UCSD-AML1 (cell line): ENCODE data around the gene ETV5.
"Not testable (repeated sequence)": the region's sequence is repeated elsewhere in the genome, so short reads cannot be mapped to it uniquely, and the experiment has no call there.

ENCODE experiments used
- DNase-seq: peaks from one replicate; lab custom pipeline; 2025; ENCODE audit not compliant: unreplicated experiment; lab: John Stamatoyannopoulos, UW

ETV5 gene

GRCh38 chr3:186025993-186026392, 82.9 kb downstream of the ETV5 start:
- not testable (repeated sequence) for DNase-seq

GRCh38 chr3:186025161-186025560, 83.7 kb downstream of the ETV5 start:
- no peak for DNase-seq

GRCh38 chr3:186024210-186024609, 84.7 kb downstream of the ETV5 start:
- no peak for DNase-seq

GRCh38 chr3:186022931-186023330, 86.0 kb downstream of the ETV5 start:
- DNase-seq = no peak

- no peak for DNase-seq
Observed at GRCh38 chr3:186021673-186022362, 87.1 kb downstream of the ETV5 start.

- not testable (repeated sequence) for DNase-seq
Observed at GRCh38 chr3:186021250-186021649, 87.6 kb downstream of the ETV5 start.

- DNase-seq = not testable (repeated sequence)
Observed at GRCh38 chr3:186019288-186019687, 89.6 kb downstream of the ETV5 start.

- no peak for DNase-seq
Observed at GRCh38 chr3:186014866-186015265, 94.0 kb downstream of the ETV5 start.

GRCh38 chr3:186013312-186013711, 95.6 kb downstream of the ETV5 start:
- no peak for DNase-seq

GRCh38 chr3:186012137-186012536, 96.8 kb downstream of the ETV5 start:
- no peak for DNase-seq

GRCh38 chr3:186004671-186005070, 104.2 kb downstream of the ETV5 start:
- DNase-seq = no peak

GRCh38 chr3:186004209-186004608, 104.7 kb downstream of the ETV5 start:
- DNase-seq = no peak

GRCh38 chr3:186003610-186004009, 105.3 kb downstream of the ETV5 start:
- no peak for DNase-seq

- peak; percentile 27 for DNase-seq
Observed at GRCh38 chr3:186002884-186003472, 105.9 kb downstream of the ETV5 start.

- no peak for DNase-seq
Observed at GRCh38 chr3:186001842-186002241, 107.0 kb downstream of the ETV5 start.

- DNase-seq = no peak
Observed at GRCh38 chr3:185999221-185999620, 109.7 kb downstream of the ETV5 start.

GRCh38 chr3:185998136-185998535, 110.8 kb downstream of the ETV5 start:
- no peak for DNase-seq

GRCh38 chr3:185997130-185997529, 111.8 kb downstream of the ETV5 start:
- DNase-seq = no peak
